Stimulated activated CD8-positive, alpha-beta memory T cell treated with anti-CD3 and anti-CD28 coated beads, Interleukin-4, amount 100 ng/mL, for 24 hours (primary cell): ENCODE data around the gene RIC8A.

ENCODE experiments used
- DNase-seq: peaks from one replicate; pipeline ENCODE4 v3.0.0-alpha.2; 2020; ENCODE audit warnings: low read depth

Gene RIC8A

GRCh38 chr11:204587-205109 is 2.9 kb upstream of the RIC8A start:
- no peak for DNase-seq

- no peak for DNase-seq
Observed at GRCh38 chr11:205221-206001, 2.1 kb upstream of the RIC8A start.

- no peak for DNase-seq
Observed at GRCh38 chr11:206002-206384, 1.5 kb upstream of the RIC8A start.

GRCh38 chr11:206526-207207 is 841 bp upstream of the RIC8A start:
- DNase-seq = no peak

- no peak for DNase-seq
Observed at GRCh38 chr11:207863-208180, 314 bp downstream of the RIC8A start.

- DNase-seq = peak; percentile 73
Observed at GRCh38 chr11:208181-208916, 841 bp downstream of the RIC8A start.

GRCh38 chr11:208917-209260 is 1.4 kb downstream of the RIC8A start:
- DNase-seq = no peak

GRCh38 chr11:209275-210121 is 2.0 kb downstream of the RIC8A start:
- DNase-seq = no peak

- DNase-seq = no peak
Observed at GRCh38 chr11:210122-210802, 2.8 kb downstream of the RIC8A start.

GRCh38 chr11:210803-211180 is 3.3 kb downstream of the RIC8A start:
- no peak for DNase-seq

- DNase-seq = no peak
Observed at GRCh38 chr11:211295-211694, 3.8 kb downstream of the RIC8A start.

GRCh38 chr11:211741-212140 is 4.2 kb downstream of the RIC8A start:
- DNase-seq = no peak

- no peak for DNase-seq
Observed at GRCh38 chr11:212150-213100, 4.9 kb downstream of the RIC8A start.

GRCh38 chr11:213111-213510 is 5.6 kb downstream of the RIC8A start:
- DNase-seq = no peak

GRCh38 chr11:214083-214482 is 6.6 kb downstream of the RIC8A start:
- DNase-seq = no peak

GRCh38 chr11:215581-216037 is 8.1 kb downstream of the RIC8A start:
- DNase-seq = no peak

GRCh38 chr11:216081-216974 is 8.8 kb downstream of the RIC8A start:
- no peak for DNase-seq

GRCh38 chr11:217704-218103 is 10.2 kb downstream of the RIC8A start:
- no peak for DNase-seq
